HG03342 (cell line): Measurements from ENCODE around the gene CUEDC1.
"Not testable (repeated sequence)": the region's sequence is repeated elsewhere in the genome, so short reads cannot be mapped to it uniquely, and the experiment has no call there.

Experiments used
- ATAC-seq: cut with Tn5 transposase; IDR thresholded peaks from one replicate; pipeline ENCODE4 v1.9.1; 2021; ENCODE audit warnings: mild to moderate bottlenecking, moderate library complexity; ENCODE audit not compliant: unreplicated experiment

The CUEDC1 gene

DNA sequence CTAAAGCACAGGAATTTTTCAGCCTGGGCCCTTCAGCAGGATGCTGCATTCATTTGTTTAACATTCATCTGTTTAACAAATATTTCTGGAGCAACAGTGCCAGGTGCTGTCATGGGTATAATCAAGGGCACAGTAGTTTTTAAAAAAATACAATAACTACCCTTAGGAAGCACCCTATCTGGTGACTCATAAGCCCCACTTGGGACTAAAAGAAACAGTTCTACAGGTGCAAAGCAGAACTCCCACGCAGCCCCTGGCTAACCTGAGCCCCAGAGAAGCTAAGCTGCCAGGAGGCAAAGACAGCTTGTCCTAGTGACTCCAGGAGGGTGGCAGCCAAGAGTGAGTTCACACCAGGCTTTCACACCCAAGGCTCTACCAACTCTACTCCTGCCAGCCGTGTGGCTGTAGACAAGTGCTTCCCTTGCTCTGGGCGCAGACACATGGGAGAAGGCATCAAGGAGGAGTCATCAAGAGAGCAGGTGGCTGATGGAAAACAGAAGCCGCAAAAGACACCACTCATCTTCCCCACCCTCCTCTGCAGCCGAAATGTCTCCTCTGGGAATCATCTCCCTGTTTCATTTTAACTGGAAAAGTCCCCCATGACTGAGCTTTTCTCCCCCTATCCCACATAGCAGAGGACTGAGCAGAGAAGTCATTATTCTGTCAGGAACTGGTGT, 14.4 kb downstream of the CUEDC1 start:
- ATAC-seq, result no peak

GRCh38 chr17:57940231-57940630, 15.0 kb downstream of the CUEDC1 start:
- ATAC-seq, result no peak

- ATAC-seq, result peak; percentile 71
These were observed 15.4 kb downstream of the CUEDC1 start for GRCh38 chr17:57939797-57940196.

DNA sequence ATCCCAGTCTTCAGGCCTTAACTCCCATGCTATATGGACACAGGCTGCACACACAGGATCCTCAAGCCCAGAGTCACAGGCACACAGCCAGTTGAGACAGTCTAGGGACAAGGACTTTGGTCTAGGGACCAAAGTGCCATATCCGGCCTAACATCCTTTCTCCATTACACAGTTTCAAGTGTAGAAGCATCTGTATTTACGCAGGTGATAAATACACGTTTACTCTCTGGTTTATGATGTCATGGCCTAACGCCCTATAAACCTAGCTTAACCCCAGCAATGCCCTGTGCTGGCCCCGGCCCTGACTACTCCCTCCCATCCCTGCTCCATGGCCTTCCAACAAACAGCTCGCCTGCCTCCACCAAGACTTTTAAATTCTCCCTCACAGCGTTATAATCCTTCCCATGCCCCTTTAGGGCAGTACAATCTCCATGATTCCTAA, 17.1 kb downstream of the CUEDC1 start:
- ATAC-seq, result no peak

DNA sequence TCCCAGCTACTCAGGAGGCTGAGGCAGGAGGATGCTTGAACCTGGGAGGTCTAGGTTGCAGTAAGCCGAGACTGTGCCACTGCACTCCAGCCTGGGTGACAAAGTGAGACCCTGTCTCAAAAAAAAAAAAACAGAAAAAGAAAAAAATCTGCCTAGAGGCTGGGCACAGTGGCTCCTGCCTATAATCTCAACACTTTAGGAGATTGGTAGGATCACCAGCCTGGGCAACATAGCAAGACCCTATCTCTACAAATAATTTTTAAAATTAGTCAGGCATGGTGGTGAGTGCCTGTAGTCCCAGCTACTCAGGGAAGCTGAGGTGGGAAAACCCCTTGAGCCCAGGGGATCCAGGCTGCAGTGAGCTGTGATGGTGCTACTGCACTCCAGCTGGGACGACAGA, 17.7 kb downstream of the CUEDC1 start:
- no peak for ATAC-seq

- no peak for ATAC-seq
These were observed 19.1 kb downstream of the CUEDC1 start for GRCh38 chr17:57935833-57936807.

DNA sequence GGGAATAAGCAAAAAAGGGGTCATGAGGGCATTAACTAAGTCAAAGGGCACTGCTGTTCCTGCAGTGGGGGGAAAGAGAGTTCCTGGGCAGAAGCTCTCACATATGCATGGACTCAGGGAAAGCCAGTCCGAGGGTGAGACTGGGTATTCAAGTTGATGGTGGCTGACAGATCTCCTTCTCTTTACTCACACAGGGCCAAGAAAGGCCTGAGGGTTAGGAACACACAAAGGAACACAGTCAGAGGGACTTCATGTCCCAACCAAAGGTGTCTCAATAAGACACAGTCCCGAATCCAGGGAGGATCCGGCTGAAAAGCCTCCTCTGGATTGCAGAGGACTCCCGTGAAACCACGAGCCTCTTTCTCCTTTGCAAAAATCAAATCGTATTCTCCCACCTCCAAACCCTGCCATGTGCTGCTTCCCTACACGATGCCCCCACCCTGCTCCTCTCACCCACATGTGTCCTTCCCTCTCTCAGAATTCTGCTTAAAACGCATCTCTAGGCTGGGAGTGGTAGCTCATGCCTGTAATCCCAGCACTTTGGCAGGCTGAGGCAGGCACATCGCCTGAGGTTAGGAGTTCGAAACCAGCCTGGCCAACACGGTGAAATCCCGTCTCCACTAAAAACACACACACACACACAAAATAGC, 23.6 kb downstream of the CUEDC1 start:
- no peak for ATAC-seq

DNA sequence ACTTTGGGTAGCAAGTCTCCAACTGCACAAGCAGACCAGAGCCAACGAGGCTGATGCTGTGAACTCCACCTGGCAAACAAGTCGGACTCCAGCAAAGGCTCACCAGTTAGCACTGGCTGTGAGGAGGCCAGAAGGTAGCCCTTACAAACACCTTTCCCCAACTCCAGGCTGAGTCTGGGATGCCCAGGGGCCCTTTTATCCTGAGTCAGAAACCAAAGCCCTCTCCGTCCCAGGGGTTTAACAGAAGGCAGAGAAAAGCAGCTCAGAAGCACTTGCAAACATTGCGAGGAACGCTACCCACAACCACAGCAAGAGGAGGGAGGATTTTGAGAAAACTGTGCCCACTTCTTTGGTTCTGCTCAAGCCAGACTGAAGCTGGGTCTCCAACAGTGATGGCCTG, 25.0 kb downstream of the CUEDC1 start:
- ATAC-seq, result no peak

GRCh38 chr17:57929386-57929785, 25.8 kb downstream of the CUEDC1 start:
- ATAC-seq, result no peak

GRCh38 chr17:57928928-57929327, 26.3 kb downstream of the CUEDC1 start:
- ATAC-seq, result no peak

DNA sequence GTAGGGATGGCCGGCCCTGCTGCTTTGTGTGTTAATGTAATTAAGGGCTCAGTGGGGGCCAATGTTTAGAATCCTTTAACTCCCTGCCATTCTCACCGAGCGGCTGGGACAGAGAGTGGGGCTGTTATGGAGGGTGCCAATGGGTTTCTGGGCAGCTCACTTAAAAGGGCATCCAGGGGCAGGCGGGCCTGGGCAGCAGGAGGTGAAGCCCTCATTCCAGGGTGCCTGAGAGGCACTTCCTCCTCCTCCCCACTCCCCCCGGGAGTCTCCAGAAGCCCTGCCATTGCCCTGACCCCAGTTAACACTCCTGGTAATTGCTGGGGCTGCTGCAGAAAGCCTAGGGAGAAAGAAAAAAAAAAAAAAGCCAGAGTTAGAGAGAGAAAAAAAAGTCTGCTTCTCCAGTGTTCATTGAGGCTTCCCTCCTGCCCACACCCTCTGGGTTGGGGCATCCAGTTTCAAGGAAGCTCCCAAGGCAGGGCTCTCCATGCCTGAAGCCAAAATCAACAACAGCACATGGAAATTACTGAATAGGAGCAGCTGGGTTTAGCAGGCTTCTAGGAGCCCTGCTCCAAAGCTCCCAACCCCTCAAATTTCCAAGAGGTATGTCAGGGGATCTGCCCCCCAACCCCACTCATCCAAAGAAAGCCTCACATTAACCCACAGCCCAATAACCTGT, 28.0 kb downstream of the CUEDC1 start:
- ATAC-seq, result no peak

DNA sequence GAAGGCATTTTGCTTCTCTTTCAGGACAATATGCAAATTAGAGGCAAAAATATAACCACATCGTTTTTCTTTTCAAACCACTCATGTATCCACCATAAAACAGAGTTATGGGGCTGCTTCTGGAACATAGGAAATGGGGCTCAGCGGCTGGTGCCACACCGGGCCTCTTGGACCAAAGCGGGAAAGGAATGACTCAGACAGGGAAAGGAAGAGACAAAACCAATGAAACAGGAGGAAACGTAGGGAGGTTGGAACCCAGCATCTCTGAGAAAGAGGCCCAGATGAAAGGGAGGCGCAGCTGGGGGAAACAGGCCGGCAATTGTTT, 28.5 kb downstream of the CUEDC1 start:
- no peak for ATAC-seq

DNA sequence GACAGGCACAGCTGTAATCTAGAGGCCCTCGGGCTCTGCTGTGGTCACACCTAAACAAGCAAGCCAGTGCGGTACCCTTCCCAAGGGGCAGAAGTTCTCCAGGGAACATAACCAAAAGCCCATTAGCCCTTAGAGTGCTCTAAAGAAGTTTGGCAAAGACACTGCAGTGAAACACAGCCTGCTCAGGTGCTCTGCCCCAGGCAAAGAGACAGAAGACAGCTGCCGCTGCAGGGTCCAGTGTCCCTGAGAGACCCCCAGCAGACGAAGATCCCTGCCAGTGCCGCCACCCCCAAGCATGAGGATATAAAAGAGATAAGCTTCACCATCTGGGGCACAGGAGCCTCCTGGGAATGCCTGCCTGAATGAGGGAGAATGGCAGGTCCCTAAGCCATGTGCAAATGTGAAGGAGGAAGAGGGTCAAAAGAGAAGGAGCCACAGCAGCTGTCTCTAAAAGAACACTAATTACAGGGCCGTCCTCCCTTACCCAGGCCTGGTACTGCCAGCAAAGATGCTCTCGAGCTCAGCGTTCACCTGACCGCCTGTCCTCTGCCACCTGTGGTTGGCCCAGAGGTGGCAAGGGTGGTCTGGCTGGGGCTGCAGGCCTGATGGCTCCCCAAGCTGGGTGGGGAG, 29.7 kb downstream of the CUEDC1 start:
- no peak for ATAC-seq

GRCh38 chr17:57924677-57925076, 30.5 kb downstream of the CUEDC1 start:
- ATAC-seq, result no peak

GRCh38 chr17:57923182-57923872, 31.9 kb downstream of the CUEDC1 start:
- no peak for ATAC-seq

GRCh38 chr17:57922745-57923144, 32.5 kb downstream of the CUEDC1 start:
- ATAC-seq, result not testable (repeated sequence)

GRCh38 chr17:57920916-57921703, 34.1 kb downstream of the CUEDC1 start:
- no peak for ATAC-seq

- ATAC-seq, result no peak
These were observed 35.3 kb downstream of the CUEDC1 start for GRCh38 chr17:57919918-57920317.
